H9 (cell line): Measurements from ENCODE around the gene SHBG. TPM values are rescaled to one million over a fixed set of nuclear protein-coding genes. Genes with fewer than 3 reads are reported as not detected.
A peak's percentile ranks its signal among the peaks of the same experiment; 100 is the strongest.

Experiments used
- DNase-seq: peaks from one replicate; pipeline ENCODE4 v3.0.0-alpha.2; 2017
- H2AFZ ChIP-seq: one replicate; pipeline ENCODE4 v1.6.1; 2013; ENCODE audit warnings: mild to moderate bottlenecking, low read length, control low read depth, moderate library complexity
- H2AK5ac ChIP-seq: 2 replicates; pipeline ENCODE4 v1.6.1; 2013; ENCODE audit warnings: low read length, control low read depth, mixed read lengths; ENCODE audit not compliant: insufficient read length
- H2BK120ac ChIP-seq: one replicate; pipeline ENCODE4 v1.6.1; 2013; ENCODE audit warnings: low read depth, mild to moderate bottlenecking, low read length, control low read depth, inconsistent platforms; ENCODE audit not compliant: poor library complexity, severe bottlenecking
- H2BK12ac ChIP-seq: 2 replicates; pipeline ENCODE4 v1.6.1; 2013; ENCODE audit warnings: low read length, control low read depth, mixed read lengths, low read depth; ENCODE audit not compliant: insufficient read length
- H2BK15ac ChIP-seq: 2 replicates; pipeline ENCODE4 v1.6.1; 2013; ENCODE audit warnings: low read depth, low read length, control low read depth
- H2BK20ac ChIP-seq: one replicate; pipeline ENCODE4 v1.6.1; 2013; ENCODE audit warnings: low read depth, mild to moderate bottlenecking, low read length, control low read depth, inconsistent platforms; ENCODE audit not compliant: poor library complexity, severe bottlenecking
- H2BK5ac ChIP-seq: 2 replicates; pipeline ENCODE4 v1.6.1; 2013; ENCODE audit warnings: low read length, control low read depth, mixed read lengths; ENCODE audit not compliant: insufficient read length
- H3K14ac ChIP-seq: 2 replicates; pipeline ENCODE4 v1.6.1; 2013; ENCODE audit warnings: low read length, control low read depth; ENCODE audit not compliant: insufficient read depth
- H3K18ac ChIP-seq: 2 replicates; pipeline ENCODE4 v1.6.1; 2013; ENCODE audit warnings: low read depth, mild to moderate bottlenecking, mixed read lengths, low read length, control low read depth; ENCODE audit not compliant: insufficient read length
- H3K23ac ChIP-seq: 2 replicates; pipeline ENCODE4 v1.6.1; 2013; ENCODE audit warnings: low read length, control low read depth, mixed read lengths, low read depth; ENCODE audit not compliant: insufficient read length
- H3K23me2 ChIP-seq: 2 replicates; pipeline ENCODE4 v1.6.1; 2013; ENCODE audit warnings: low read depth, mild to moderate bottlenecking, mixed read lengths, low read length, control low read depth; ENCODE audit not compliant: insufficient read length, poor library complexity, severe bottlenecking
- H3K27ac ChIP-seq: 2 replicates; pipeline ENCODE4 v1.5.1; 2013; ENCODE audit warnings: low read length, control low read depth, mixed read lengths, low read depth; ENCODE audit not compliant: insufficient read length
- H3K27me3 ChIP-seq: 2 replicates; pipeline ENCODE4 v1.6.1; 2013; ENCODE audit warnings: low read length, control low read depth, inconsistent platforms; ENCODE audit not compliant: insufficient read depth
- H3K4ac ChIP-seq: 2 replicates; pipeline ENCODE4 v1.6.1; 2013; ENCODE audit warnings: low read depth, mild to moderate bottlenecking, control low read depth, inconsistent platforms, low read length, moderate library complexity
- H3K4me1 ChIP-seq: 2 replicates; pipeline ENCODE4 v1.6.1; 2013; ENCODE audit warnings: low read length, control low read depth, inconsistent platforms; ENCODE audit not compliant: insufficient read depth
- H3K4me2 ChIP-seq: 2 replicates; pipeline ENCODE4 v1.6.1; 2013; ENCODE audit warnings: low read length, control low read depth, mixed read lengths; ENCODE audit not compliant: insufficient read length, insufficient read depth
- H3K56ac ChIP-seq: 2 replicates; pipeline ENCODE4 v1.6.1; 2013; ENCODE audit warnings: low read depth, mild to moderate bottlenecking, mixed read lengths, low read length, control low read depth; ENCODE audit not compliant: insufficient read length
- H3K79me1 ChIP-seq: 2 replicates; pipeline ENCODE4 v1.6.1; 2013; ENCODE audit warnings: low read depth, mild to moderate bottlenecking, moderate library complexity, low read length, control low read depth, inconsistent platforms; ENCODE audit not compliant: insufficient read depth, poor library complexity, severe bottlenecking
- H3K79me2 ChIP-seq: 2 replicates; pipeline ENCODE4 v1.6.1; 2013; ENCODE audit warnings: low read length, control low read depth, inconsistent platforms; ENCODE audit not compliant: insufficient read depth
- H3K9ac ChIP-seq: 2 replicates; pipeline ENCODE4 v1.6.1; 2013; ENCODE audit warnings: low read length, control low read depth, mixed read lengths; ENCODE audit not compliant: insufficient read length; ENCODE audit errors: extremely low read depth
- H3K9me3 ChIP-seq: one replicate; pipeline ENCODE4 v1.6.1; 2013; ENCODE audit warnings: low read depth, low read length, inconsistent platforms; ENCODE audit not compliant: control insufficient read depth
- H3T11ph ChIP-seq: one replicate; pipeline ENCODE4 v1.6.1; 2013; ENCODE audit warnings: mild to moderate bottlenecking, low read length, control low read depth, inconsistent platforms
- H4K20me1 ChIP-seq: one replicate; pipeline ENCODE4 v1.6.1; 2013; ENCODE audit not compliant: control insufficient read depth, insufficient read length, insufficient read depth
- H4K5ac ChIP-seq: 2 replicates; pipeline ENCODE4 v1.6.1; 2013; ENCODE audit warnings: low read depth, mild to moderate bottlenecking, mixed read lengths, low read length, control low read depth; ENCODE audit not compliant: insufficient read length
- H4K8ac ChIP-seq: replicated peaks from 2 replicates; pipeline ENCODE4 v1.6.1; 2013; ENCODE audit warnings: low read length, control low read depth, mixed read lengths, low read depth; ENCODE audit not compliant: insufficient read length
- H4K91ac ChIP-seq: 2 replicates; pipeline ENCODE4 v1.6.1; 2013; ENCODE audit warnings: low read depth, mild to moderate bottlenecking, moderate library complexity, mixed read lengths, low read length, control low read depth; ENCODE audit not compliant: insufficient read length
- H3K27ac Mint-ChIP-seq, 3 experiments: 2 replicates in 2 of 3; 3 replicates in 1 of 3; pipeline ENCODE4 v1.8.0; 2020 to 2021; ENCODE audit warnings: mixed read lengths in 3 of 3, mild to moderate bottlenecking in 1 of 3, moderate library complexity in 1 of 3
- H3K27me3 Mint-ChIP-seq: 2 replicates; pipeline ENCODE4 v1.8.0; 2021; ENCODE audit warnings: low read depth, mild to moderate bottlenecking, moderate library complexity, mixed read lengths
- H3K36me3 Mint-ChIP-seq, 3 experiments: 2 replicates in 2 of 3; 3 replicates in 1 of 3; pipeline ENCODE4 v1.8.0; 2020 to 2021; ENCODE audit warnings: low read depth in 3 of 3, mixed read lengths in 3 of 3; ENCODE audit not compliant: insufficient read depth in 1 of 3
- H3K4me1 Mint-ChIP-seq, 2 experiments: 2 replicates each; pipeline ENCODE4 v1.8.0; 2020; ENCODE audit warnings: mixed read lengths in 2 of 2
- H3K4me3 Mint-ChIP-seq, 2 experiments: 2 replicates in 1 of 2; 3 replicates in 1 of 2; pipeline ENCODE4 v1.8.0; 2020 to 2021; ENCODE audit warnings: mild to moderate bottlenecking in 2 of 2, mixed read lengths in 2 of 2, moderate library complexity in 1 of 2
- H3K9me3 Mint-ChIP-seq, 2 experiments: 2 replicates in 1 of 2; 3 replicates in 1 of 2; pipeline ENCODE4 v1.8.0; 2020; ENCODE audit warnings: mild to moderate bottlenecking in 2 of 2, mixed read lengths in 2 of 2, moderate library complexity in 1 of 2
- WGBS: extraction: QIAGEN DNeasy Blood & Tissue Kit; methylation state at CpG from one replicate; pipeline ENCODE4 v1.1.7; 2013; ENCODE audit warnings: missing lambda C conversion rate, low lambda C conversion rate, mixed read lengths; ENCODE audit not compliant: insufficient read length; ENCODE audit errors: extremely low coverage; 5-methylcytosine and 5-hydroxymethylcytosine counted together
- total RNA-seq: library from RNA; stranded (reverse); gene quantifications from 2 replicates; pipeline ENCODE4 v1.2.1, GENCODE V29; 2021
- TF ChIP-seq, protein P1 (sequence below): fragments of 200-600 bp; sonication (generic); conservative IDR thresholded peaks from 3 replicates; pipeline ENCODE4 v1.8.0; 2021; ENCODE audit warnings: antibody characterized with exemption, mild to moderate bottlenecking

SHBG gene
- total RNA-seq, 1 experiment from 2014 or later: 1.6 TPM

DNA sequence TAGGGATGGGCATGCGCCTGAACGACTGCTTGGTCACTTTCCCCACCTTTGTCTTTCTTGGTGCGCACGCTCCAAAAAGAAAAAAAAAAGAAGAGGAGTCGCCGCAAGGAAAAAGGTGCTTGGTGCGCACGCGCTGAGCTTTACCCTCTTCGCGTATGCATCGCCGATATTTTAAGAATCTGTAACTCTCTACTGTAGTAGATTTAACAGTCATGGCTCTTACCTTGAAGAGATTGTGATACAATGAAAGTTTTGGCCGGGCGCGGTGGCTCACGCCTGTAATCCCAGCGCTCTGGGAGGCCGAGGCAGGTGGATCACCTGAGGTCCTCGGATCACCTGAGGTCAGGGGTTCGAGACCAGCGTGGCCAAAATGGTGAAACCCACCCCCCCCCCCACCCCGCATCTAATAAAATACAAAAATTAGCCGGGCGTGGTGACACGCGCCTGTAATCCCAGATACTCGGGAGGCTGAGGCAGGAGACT is 14.6 kb upstream of the SHBG start:
- Mint-ChIP-seq H3K36me3 (peaks cover 6 to 20% (median 14%) of the 10 kb centered on the region in 3 experiments; a peak in 6 of 7 replicates), H3K27me3 (no peaks in the 10 kb centered on the region), H3K4me3 (peak overlapping the region; percentile 89), H3K4me1 (peaks cover 22 to 23% of the 10 kb centered on the region in 2 experiments), H3K9me3 (no peaks in the 10 kb centered on the region), H3K27ac (peak overlapping the region; percentile 96 to 98 (median 97); a peak in 5 of 7 replicates)
- no peak overlapping the region for H3K18ac ChIP-seq
- TF ChIP-seq, protein P1, sequence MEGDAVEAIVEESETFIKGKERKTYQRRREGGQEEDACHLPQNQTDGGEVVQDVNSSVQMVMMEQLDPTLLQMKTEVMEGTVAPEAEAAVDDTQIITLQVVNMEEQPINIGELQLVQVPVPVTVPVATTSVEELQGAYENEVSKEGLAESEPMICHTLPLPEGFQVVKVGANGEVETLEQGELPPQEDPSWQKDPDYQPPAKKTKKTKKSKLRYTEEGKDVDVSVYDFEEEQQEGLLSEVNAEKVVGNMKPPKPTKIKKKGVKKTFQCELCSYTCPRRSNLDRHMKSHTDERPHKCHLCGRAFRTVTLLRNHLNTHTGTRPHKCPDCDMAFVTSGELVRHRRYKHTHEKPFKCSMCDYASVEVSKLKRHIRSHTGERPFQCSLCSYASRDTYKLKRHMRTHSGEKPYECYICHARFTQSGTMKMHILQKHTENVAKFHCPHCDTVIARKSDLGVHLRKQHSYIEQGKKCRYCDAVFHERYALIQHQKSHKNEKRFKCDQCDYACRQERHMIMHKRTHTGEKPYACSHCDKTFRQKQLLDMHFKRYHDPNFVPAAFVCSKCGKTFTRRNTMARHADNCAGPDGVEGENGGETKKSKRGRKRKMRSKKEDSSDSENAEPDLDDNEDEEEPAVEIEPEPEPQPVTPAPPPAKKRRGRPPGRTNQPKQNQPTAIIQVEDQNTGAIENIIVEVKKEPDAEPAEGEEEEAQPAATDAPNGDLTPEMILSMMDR: no peak
- H3K4me2 ChIP-seq: peak overlapping the region; percentile 13
- H3T11ph ChIP-seq: no peak overlapping the region
- H4K91ac ChIP-seq: no peak overlapping the region
- H3K23ac ChIP-seq: no peak overlapping the region
- H2BK5ac ChIP-seq: no peak overlapping the region
- no peaks in the 10 kb centered on the region for H3K9me3 ChIP-seq
- H3K4ac ChIP-seq: no peak overlapping the region
- H4K5ac ChIP-seq: no peak overlapping the region
- no peaks in the 10 kb centered on the region for H4K20me1 ChIP-seq
- no peak overlapping the region for H2BK15ac ChIP-seq
- H3K27ac ChIP-seq: peak overlapping the region; percentile 24
- no peak overlapping the region for H2AK5ac ChIP-seq
- no peaks in the 10 kb centered on the region for H3K27me3 ChIP-seq
- DNase-seq: no peak
- peaks cover 7% of the 10 kb centered on the region for H3K23me2 ChIP-seq
- no peak overlapping the region for H4K8ac ChIP-seq
- WGBS: no CpG with 5 or more reads among the region's 28 CpGs
- no peak overlapping the region for H2AFZ ChIP-seq
- H3K79me2 ChIP-seq: peaks cover 9% of the 10 kb centered on the region; the same call in 1 of the 2 replicates
- H2BK20ac ChIP-seq: no peak overlapping the region
- H2BK120ac ChIP-seq: no peak overlapping the region
- no peak overlapping the region for H3K56ac ChIP-seq
- no peak overlapping the region for H2BK12ac ChIP-seq
- peak overlapping the region; percentile 0 for H3K9ac ChIP-seq
- no peaks in the 10 kb centered on the region for H3K79me1 ChIP-seq
- H3K14ac ChIP-seq: no peak overlapping the region
- H3K4me1 ChIP-seq: peaks cover 5% of the 10 kb centered on the region
